ENCODE results near the gene INCENP. TPM values are rescaled to one million over a fixed set of nuclear protein-coding genes. Genes with fewer than 3 reads are reported as not detected.

Gene INCENP
- total and polyA plus RNA-seq, 10 donors, result 1.8 to 32.4 (median 22.7) TPM

- intact Hi-C loops (cut with DNase I; ENCODE audit: low total_unique reads), result loop anchor here (5.0 to 10.0 kb wide), 2 partner anchors 231 to 308 kb away; no protein-coding TSS in a partner anchor
- Histone ChIP-seq H3K4me1 (peaks cover 5 to 35% (median 21%) of the 10 kb centered on the region in 6 donors), H3K27ac (peak overlapping the region; percentile 8 to 82 (median 72)), H3K4me3 (peak overlapping the region in 3 of 8 donors; percentile 10 to 56 (median 22)), H3K9me3 (peaks cover 0 to 5% (median 0%) of the 10 kb centered on the region in 8 donors), H3K27me3 (replicated peaks in 1 of 7) (no peaks in the 10 kb centered on the region), H3K36me3 (no peaks in the 10 kb centered on the region)
- no peak for DNase-seq
- no peak for TF ChIP-seq POLR2AphosphoS5 (IDR thresholded peaks at IDR 0.05)
- WGBS, 5 donors, result 56 to 75% (median 70%) methylated on average over 5 of the region's 5 CpGs
Observed at GRCh38 chr11:62105667-62106191, 18.1 kb upstream of the INCENP start.

GRCh38 chr11:62108017-62108750 lies 15.6 kb upstream of the INCENP start:
- TF ChIP-seq CTCF (IDR thresholded peaks at IDR 0.05 in 8 of 11, conservative IDR thresholded peaks at IDR 0.05 in 3 of 11), result peak in 10 of 11 experiments; percentile 51 to 84 (median 80)
- TF ChIP-seq POLR2A (IDR thresholded peaks at IDR 0.05), result no peak
- WGBS, 5 donors, result 43 to 52% (median 45%) methylated on average over 13 to 14 of the region's 14 CpGs
- intact Hi-C loops (cut with DNase I; ENCODE audit: low total_unique reads), result loop anchor here (5.0 to 10.0 kb wide), 2 partner anchors 233 to 311 kb away; no protein-coding TSS in a partner anchor
- H3K4me1 ChIP-seq, result peaks cover 5 to 47% (median 30%) of the 10 kb centered on the region in 6 donors
- H3K4me3 ChIP-seq, result no peak overlapping the region
- no peaks in the 10 kb centered on the region for H3K27me3 ChIP-seq (replicated peaks in 1 of 7)
- no peak for DNase-seq
- no peak overlapping the region for H3K27ac ChIP-seq
- no peaks in the 10 kb centered on the region for H3K36me3 ChIP-seq
- H3K9me3 ChIP-seq, result peaks cover 0 to 5% (median 0%) of the 10 kb centered on the region in 8 donors

- Histone ChIP-seq H3K9me3 (peaks cover 0 to 5% (median 0%) of the 10 kb centered on the region in 8 donors), H3K4me3 (no peak overlapping the region), H3K4me1 (peaks cover 5 to 47% (median 30%) of the 10 kb centered on the region in 6 donors), H3K36me3 (no peaks in the 10 kb centered on the region), H3K27me3 (replicated peaks in 1 of 7) (no peaks in the 10 kb centered on the region), H3K27ac (no peak overlapping the region)
- no peak for DNase-seq
- 40 to 67% (median 53%) methylated on average over 6 of the region's 6 CpGs for WGBS, 5 donors
- intact Hi-C loops (cut with DNase I; ENCODE audit: low total_unique reads), result loop anchor here (5.0 to 10.0 kb wide), 2 partner anchors 234 to 312 kb away; no protein-coding TSS in a partner anchor
- TF ChIP-seq POLR2A (IDR thresholded peaks at IDR 0.05) (no peak), POLR2AphosphoS5 (IDR thresholded peaks at IDR 0.05) (no peak), CTCF (IDR thresholded peaks at IDR 0.05 in 8 of 11, conservative IDR thresholded peaks at IDR 0.05 in 3 of 11) (no peak)
Observed at GRCh38 chr11:62108971-62109404, 14.8 kb upstream of the INCENP start.

GRCh38 chr11:62115085-62115694 lies 8.6 kb upstream of the INCENP start:
- no peak overlapping the region for H3K4me3 ChIP-seq
- peaks cover 0 to 12% (median 9%) of the 10 kb centered on the region in 6 donors for H3K4me1 ChIP-seq
- 65 to 90% (median 80%) methylated on average over 5 of the region's 5 CpGs for WGBS, 5 donors
- peaks cover 0 to 11% (median 7%) of the 10 kb centered on the region in 8 donors for H3K9me3 ChIP-seq
- intact Hi-C loops (cut with DNase I; ENCODE audit: low total_unique reads), result no loop called here
- no peaks in the 10 kb centered on the region for H3K36me3 ChIP-seq
- no peak overlapping the region for H3K27ac ChIP-seq
- no peaks in the 10 kb centered on the region for H3K27me3 ChIP-seq (replicated peaks in 1 of 7)
- DNase-seq, result no peak
- no peak for TF ChIP-seq CTCF (IDR thresholded peaks at IDR 0.05 in 8 of 11, conservative IDR thresholded peaks at IDR 0.05 in 3 of 11)
- no peak for TF ChIP-seq POLR2A (IDR thresholded peaks at IDR 0.05)
- no peak for TF ChIP-seq POLR2AphosphoS5 (IDR thresholded peaks at IDR 0.05)

Data from spleen (tissue), 11 donors.